GM18519 (cell line): ENCODE measurements around the gene C12orf54.
A peak's percentile ranks its signal among the peaks of the same experiment; 100 is the strongest.
"Not testable (repeated sequence)": the region's sequence is repeated elsewhere in the genome, so short reads cannot be mapped to it uniquely, and the experiment has no call there.

Source experiments
- ATAC-seq: cut with Tn5 transposase; IDR thresholded peaks from one replicate; pipeline ENCODE4 v1.9.1; 2021; ENCODE audit warnings: mild to moderate bottlenecking, moderate library complexity; ENCODE audit not compliant: unreplicated experiment, low FRiP score

Gene C12orf54

GRCh38 chr12:48506836-48507235 is 24.5 kb downstream of the C12orf54 start:
- not testable (repeated sequence) for ATAC-seq

DNA sequence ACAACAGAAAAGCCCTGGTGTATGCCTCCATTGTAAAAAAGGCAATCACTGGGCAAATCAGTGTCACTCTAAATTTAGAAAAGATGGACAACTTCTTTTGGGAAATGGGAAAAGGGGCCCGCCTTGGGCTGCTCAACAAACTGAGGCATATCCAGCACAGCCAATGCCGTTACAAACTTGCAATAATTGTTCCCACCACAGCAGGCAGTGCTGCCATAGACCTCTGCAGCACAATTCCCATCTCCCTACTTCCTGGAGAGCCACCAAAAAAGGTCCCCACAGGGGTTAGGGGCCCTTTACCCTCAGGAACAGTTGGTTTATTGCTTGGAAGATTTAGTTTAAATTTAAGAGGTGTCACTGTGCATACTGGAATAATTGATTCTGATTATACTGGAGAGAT is 26.7 kb downstream of the C12orf54 start:
- ATAC-seq, result no peak

DNA sequence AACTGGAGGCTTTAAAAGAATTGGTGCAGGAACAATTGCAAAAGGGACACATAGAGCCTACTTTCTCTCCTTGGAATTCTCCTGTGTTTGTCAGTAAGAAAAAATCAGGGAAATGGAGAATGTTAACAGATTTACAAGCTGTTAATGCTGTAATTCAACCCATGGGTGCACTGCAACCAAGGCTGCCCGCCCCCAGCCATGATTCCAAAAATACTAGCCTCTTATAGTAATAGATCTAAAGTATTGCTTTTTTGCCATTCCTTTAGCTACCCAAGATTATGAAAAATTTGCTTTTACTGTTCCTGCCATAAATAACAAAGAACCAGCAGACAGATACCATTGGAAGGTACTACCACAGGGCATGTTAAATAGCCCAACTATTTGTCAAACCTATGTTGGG is 27.8 kb downstream of the C12orf54 start:
- ATAC-seq, result no peak

DNA sequence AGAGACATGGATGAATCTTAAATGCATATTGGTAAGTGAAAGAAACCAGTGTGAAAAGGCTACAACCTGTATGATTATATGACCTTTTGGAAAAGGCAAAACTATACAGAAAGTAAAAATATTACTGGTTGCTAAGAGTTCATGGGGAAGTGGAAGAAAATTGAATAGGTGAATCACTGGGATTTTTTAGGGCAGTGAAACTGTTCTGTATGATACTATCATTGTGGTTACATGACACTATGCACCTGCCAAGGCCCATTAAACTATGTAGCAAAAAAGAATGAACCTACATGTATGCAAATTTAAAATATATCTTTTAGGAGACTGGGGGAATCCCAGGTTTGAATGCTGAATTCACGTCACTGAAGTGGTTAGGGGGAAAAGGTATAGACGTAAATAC is 30.6 kb downstream of the C12orf54 start:
- ATAC-seq, result peak; percentile 67

GRCh38 chr12:48514728-48515127 is 32.4 kb downstream of the C12orf54 start:
- no peak for ATAC-seq

- ATAC-seq, result not testable (repeated sequence)
Measured at GRCh38 chr12:48520381-48520780, 38.1 kb downstream of the C12orf54 start.

- no peak for ATAC-seq
Measured at GRCh38 chr12:48525332-48525731, 43.0 kb downstream of the C12orf54 start, which contains the start of gene OR8S1. OR8S1 (plus strand) TSS chr12:48525632; CDS start chr12:48525632, 0 bp downstream.

- ATAC-seq, result no peak
Measured at GRCh38 chr12:48527891-48528670, 45.8 kb downstream of the C12orf54 start.

DNA sequence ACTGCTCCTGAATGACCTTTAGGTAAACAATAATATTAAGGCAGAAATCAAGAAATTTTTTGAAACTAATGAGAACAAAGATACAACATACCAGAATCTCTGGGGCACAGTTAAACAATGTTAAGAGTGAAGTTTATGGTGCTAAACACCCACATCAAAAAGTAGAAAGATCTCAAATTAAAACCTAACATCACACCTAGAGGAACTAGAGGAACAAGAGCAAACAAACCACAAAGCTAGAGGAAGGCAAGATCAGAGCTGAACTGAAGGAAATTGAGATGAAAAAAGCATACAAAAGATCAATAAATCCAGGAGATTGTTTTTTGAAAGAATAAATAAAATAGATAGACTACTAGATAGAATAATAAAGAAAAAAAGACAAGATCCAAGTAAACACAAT is 50.3 kb downstream of the C12orf54 start:
- ATAC-seq, result no peak

GRCh38 chr12:48536602-48537001 is 54.3 kb downstream of the C12orf54 start:
- no peak for ATAC-seq

DNA sequence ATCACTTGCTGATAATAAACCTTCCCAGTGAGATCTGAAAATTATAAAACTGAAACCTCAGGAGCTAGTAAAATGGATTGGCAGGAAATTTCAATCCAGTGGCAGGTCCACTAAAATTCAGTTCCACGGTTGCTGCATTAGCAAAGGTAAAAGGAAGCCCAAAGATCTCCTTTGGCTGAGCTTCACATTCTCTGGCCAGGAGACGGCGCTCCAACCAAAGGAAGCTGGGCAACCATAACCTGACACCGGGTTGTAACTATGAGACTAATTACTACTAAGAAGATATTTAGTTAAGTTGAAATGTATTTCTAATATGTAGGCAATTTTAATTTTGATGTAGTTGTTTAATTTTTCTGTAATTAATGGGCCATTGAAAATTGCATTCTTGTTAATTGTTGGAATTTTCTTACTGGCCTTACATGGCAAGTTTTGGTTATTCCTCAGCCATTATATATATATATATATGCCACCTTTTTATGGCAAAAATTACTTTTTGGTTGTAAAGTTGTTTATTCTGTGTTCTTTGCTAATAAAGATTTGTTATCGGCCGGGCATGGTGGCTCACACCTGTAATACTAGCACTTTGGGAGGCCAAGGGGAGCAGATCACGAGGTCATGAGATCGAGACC is 60.1 kb downstream of the C12orf54 start:
- no peak for ATAC-seq

DNA sequence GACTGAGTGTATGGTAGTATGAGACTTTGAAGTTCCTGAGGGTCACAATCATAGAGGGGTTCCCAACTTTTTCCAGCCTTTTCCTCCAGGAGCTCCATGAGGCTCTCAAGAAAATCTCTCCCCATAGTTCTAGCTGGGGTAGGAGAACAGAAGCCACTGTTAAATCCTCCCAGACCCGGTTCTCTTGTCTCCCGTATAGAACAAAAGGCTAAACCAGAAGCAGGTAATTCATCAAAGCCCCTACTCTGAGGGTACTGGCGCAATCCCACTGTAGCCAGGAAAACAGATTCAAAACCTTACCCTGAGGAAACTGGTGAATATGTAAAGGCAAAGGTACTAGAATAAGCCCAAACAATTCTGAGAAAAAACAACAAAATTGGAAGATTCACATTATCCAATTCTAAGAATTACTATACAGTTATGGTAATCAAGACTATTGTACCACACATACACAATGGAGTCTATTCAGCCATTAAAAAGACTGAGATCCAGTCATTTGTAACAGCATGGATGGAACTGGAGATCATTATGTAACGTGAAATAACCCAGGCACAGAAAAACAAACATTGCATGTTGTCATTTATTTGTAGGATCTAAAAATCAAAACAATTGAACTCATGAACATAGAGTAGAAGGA is 63.7 kb downstream of the C12orf54 start:
- ATAC-seq, result no peak
